Measurements from ENCODE around the gene DCP2.

DCP2 gene

DNA sequence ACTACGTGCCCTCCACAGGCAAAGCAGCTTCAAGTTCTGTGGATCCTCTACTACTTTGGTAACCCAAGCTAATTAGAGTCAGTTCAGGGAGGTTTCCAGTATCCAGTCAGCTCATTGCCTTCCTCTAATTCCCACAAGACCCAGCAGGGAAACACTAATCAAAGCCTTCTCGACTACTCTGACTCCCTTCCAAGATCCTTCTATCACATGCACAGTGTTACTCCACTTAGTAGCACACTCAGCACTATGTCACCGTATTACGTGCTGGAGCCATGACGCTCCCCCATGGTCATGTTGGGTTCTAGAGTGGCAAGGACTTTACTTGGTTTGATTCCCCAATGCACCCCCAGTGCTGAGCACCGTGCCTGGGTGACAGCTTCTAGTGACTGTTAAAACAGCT lies 53.0 kb downstream of the DCP2 start:
- H3K4me3 ChIP-seq (ENCODE audit: low read depth, low read length): no peak overlapping the region
- POLR2A ChIA-PET: interaction anchor here (1.5 kb wide), 1 partner anchor 53 kb away, joined by 5 read pairs; no protein-coding TSS in a partner anchor
- no peak for DNase-seq (ENCODE audit: low read depth, low spot score)
- CTCF ChIA-PET: interaction anchor here (1.9 kb wide), 1 partner anchor 33 kb away, joined by 9 read pairs; no protein-coding TSS in a partner anchor
- TF ChIP-seq, protein P1, sequence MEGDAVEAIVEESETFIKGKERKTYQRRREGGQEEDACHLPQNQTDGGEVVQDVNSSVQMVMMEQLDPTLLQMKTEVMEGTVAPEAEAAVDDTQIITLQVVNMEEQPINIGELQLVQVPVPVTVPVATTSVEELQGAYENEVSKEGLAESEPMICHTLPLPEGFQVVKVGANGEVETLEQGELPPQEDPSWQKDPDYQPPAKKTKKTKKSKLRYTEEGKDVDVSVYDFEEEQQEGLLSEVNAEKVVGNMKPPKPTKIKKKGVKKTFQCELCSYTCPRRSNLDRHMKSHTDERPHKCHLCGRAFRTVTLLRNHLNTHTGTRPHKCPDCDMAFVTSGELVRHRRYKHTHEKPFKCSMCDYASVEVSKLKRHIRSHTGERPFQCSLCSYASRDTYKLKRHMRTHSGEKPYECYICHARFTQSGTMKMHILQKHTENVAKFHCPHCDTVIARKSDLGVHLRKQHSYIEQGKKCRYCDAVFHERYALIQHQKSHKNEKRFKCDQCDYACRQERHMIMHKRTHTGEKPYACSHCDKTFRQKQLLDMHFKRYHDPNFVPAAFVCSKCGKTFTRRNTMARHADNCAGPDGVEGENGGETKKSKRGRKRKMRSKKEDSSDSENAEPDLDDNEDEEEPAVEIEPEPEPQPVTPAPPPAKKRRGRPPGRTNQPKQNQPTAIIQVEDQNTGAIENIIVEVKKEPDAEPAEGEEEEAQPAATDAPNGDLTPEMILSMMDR (IDR thresholded peaks at IDR 0.05; ENCODE audit: insufficient read depth, low read length, missing control alignments): no peak

DNA sequence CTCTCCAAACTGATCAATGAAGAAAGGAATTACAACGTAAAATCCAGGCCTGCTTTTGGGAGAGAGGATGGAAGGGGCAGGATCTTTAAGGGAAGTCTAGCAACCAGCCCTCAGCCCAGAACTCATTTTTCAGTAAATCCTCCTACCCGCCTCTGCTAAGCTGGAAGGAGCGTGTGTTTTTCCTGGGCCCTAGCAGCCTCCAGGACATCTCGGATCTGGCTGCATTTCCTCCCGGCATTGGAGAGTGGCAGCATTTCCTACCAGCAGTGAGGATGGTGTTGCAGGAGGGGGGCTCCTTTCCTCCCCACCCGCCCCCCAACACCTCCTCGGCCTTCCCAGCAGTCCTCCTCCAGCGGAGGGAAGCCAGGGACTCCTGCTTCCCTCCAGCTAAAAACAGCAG lies 54.5 kb downstream of the DCP2 start:
- TF ChIP-seq, protein P1 (IDR thresholded peaks at IDR 0.05; ENCODE audit: insufficient read depth, low read length, missing control alignments): no peak
- CTCF ChIA-PET: interaction anchor here (1.9 kb wide), 1 partner anchor 35 kb away, joined by 9 read pairs; no protein-coding TSS in a partner anchor
- POLR2A ChIA-PET: no interaction called here
- H3K4me3 ChIP-seq (ENCODE audit: low read depth, low read length): no peak overlapping the region
- DNase-seq (ENCODE audit: low read depth, low spot score): no peak

DNA sequence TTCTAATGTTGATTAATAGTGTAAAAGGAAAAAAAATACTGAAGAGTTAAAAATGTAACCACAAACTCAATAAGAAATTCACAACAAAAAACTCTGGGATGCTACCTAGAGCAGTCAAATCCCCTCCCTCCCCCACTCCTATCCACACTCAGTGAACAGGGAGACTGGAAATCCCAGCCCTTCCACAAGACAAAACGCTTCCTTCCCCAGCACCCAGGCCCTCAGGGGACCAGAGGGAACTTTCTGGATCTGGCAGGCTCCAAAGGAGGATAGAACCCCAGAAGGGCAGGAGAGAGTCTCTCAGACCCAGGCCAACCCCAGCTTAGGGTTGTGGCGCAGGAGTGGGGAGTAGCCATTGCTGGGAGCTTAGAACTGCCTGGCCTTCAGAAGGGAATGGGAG lies 55.0 kb downstream of the DCP2 start:
- no peak for DNase-seq (ENCODE audit: low read depth, low spot score)
- TF ChIP-seq, protein P1 (IDR thresholded peaks at IDR 0.05; ENCODE audit: insufficient read depth, low read length, missing control alignments): no peak
- ChIA-PET CTCF (no interaction called here), POLR2A (no interaction called here)
- no peak overlapping the region for H3K4me3 ChIP-seq (ENCODE audit: low read depth, low read length)

DNA sequence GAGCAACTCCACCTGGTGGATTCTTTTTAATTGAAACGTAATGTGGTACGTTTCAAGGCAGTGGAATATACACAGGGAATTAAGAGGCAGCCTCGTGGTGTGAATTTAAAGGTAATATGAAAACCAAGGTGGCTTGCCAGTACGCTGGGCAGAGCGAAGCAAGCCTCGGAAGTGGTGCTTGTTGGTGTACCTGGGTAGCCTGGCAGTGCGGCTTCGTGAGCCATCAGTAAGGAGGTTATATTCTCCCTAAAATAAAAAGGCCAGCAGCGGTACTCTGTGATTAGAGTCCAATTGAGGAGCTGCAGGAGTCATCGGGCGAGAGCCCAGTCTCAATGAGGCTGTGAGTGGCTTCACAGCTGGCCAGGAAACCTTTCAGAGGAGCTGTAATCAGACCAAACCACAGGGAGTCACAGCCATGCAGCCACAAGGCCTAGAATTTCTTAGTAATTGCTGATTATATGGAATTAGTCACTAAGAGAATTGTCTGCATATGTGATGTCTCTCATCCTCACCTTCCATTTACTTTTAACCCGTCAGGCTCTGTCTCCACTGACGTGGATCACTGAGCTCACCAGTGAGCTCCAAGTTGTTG lies 57.7 kb downstream of the DCP2 start:
- TF ChIP-seq, protein P1 (IDR thresholded peaks at IDR 0.05; ENCODE audit: insufficient read depth, low read length, missing control alignments): no peak
- H3K4me3 ChIP-seq (ENCODE audit: low read depth, low read length): no peak overlapping the region
- ChIA-PET CTCF (interaction anchor here (0.7 to 1.7 kb wide), 4 partner anchors 13 to 345 kb away, joined by 3 to 9 read pairs (median 3); no protein-coding TSS in a partner anchor), POLR2A (interaction anchor here (0.6 kb wide), 1 partner anchor 58 kb away, joined by 4 read pairs; the partner anchor contains the start of gene DCP2)
- DNase-seq (ENCODE audit: low read depth, low spot score): no peak

DNA sequence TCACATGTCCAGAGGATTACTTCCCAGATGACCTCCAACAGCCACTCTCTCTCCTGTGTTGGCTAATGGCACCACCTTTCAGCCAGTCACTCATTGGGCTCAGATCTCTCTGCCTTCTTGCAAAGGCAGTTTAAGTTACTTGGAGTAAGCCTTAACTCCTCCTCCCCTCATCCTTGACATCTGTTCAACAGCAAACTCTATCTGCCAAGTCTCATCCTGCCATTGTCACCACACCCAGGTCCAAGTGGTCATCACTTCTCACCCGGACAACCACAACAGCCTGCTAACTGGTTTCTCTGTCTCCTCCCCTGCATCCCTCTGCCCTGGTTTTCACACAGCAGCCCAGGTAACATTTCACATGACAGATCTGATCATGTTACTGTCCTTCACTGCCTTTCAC lies 58.5 kb downstream of the DCP2 start:
- TF ChIP-seq, protein P1 (IDR thresholded peaks at IDR 0.05; ENCODE audit: insufficient read depth, low read length, missing control alignments): no peak
- ChIA-PET POLR2A (interaction anchor here (0.6 kb wide), 1 partner anchor 59 kb away, joined by 4 read pairs; the partner anchor contains the start of gene DCP2), CTCF (no interaction called here)
- no peak overlapping the region for H3K4me3 ChIP-seq (ENCODE audit: low read depth, low read length)
- no peak for DNase-seq (ENCODE audit: low read depth, low spot score)

DNA sequence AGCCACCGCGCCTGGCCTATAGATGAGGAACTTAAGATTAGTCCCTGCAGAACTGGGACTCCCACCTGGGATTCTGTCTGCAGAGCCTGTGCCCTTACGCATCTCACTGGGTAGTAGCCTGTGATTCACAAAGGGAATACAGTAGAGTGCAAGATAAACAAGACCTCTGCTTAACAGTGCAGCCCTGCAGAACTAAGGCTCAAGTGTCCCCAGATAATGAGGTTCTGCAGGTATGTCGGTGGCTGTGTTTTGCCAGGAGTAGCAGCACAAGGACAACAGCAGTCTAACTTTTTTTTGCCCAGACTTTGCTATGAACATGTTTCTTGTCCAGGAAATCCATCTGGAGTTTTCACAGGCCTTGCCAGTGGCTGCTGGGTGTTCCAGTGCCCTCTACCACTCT lies 59.7 kb downstream of the DCP2 start:
- DNase-seq (ENCODE audit: low read depth, low spot score): no peak
- H3K4me3 ChIP-seq (ENCODE audit: low read depth, low read length): no peak overlapping the region
- ChIA-PET CTCF (no interaction called here), POLR2A (no interaction called here)
- TF ChIP-seq, protein P1 (IDR thresholded peaks at IDR 0.05; ENCODE audit: insufficient read depth, low read length, missing control alignments): no peak

Data from AG04449 (cell line).